ENCODE measurements around the gene C1orf141. TPM values are rescaled to one million over a fixed set of nuclear protein-coding genes. Genes with fewer than 3 reads are reported as not detected.

Gene C1orf141
- total and polyA plus RNA-seq, 2 of the 8 experiments (the other 6 are each of a cell fraction or from before 2014, with no cell fraction given): not detected

GRCh38 chr1:67130673-67131072, 4.1 kb downstream of the C1orf141 start (continued):
- TF ChIP-seq RFX5 (IDR thresholded peaks at IDR 0.05; ENCODE audit: borderline replicate concordance, low read depth, low read length) (no peak), SP1 (IDR thresholded peaks at IDR 0.05; ENCODE audit: low read depth, low read length) (no peak), POLR2A (IDR thresholded peaks at IDR 0.05; ENCODE audit: control extremely low read depth in 1 of 2, low read depth in 2 of 2, low read length in 2 of 2) (no peak), CHD7 (IDR thresholded peaks at IDR 0.05; ENCODE audit: insufficient replicate concordance, low read length) (no peak), SIRT6 (IDR thresholded peaks at IDR 0.05; ENCODE audit: low read length) (no peak), SIX5 (IDR thresholded peaks at IDR 0.05; ENCODE audit: low read depth, low read length) (no peak), CREB1 (IDR thresholded peaks at IDR 0.05) (no peak)

All from H1 (cell line).